DOHH2 (cell line): ENCODE results near the gene PAH.
A peak's percentile ranks its signal among the peaks of the same experiment; 100 is the strongest.

Experiments used
- H3F3A ChIP-seq: fragments of 200-600 bp; sonication (generic), shearing (Covaris generic); 2 replicates; pipeline ENCODE4 v1.6.0; 2016; ENCODE audit warnings: antibody characterized with exemption, mild to moderate bottlenecking; ENCODE audit not compliant: control insufficient read depth, insufficient read depth
- H3K27ac ChIP-seq: fragments of 200-600 bp; sonication (generic); 2 replicates; pipeline ENCODE4 v1.5.1; 2014; ENCODE audit warnings: low read depth, mild to moderate bottlenecking, low read length, moderate library complexity
- H3K27me3 ChIP-seq: fragments of 200-600 bp; sonication (generic); 2 replicates; pipeline ENCODE4 v1.6.1; 2014; ENCODE audit warnings: mild to moderate bottlenecking, low read length, mixed read lengths; ENCODE audit not compliant: control insufficient read depth
- H3K36me3 ChIP-seq: fragments of 200-600 bp; sonication (generic); 2 replicates; pipeline ENCODE4 v1.6.1; 2014; ENCODE audit warnings: mild to moderate bottlenecking, low read length, moderate library complexity, mixed read lengths; ENCODE audit not compliant: control insufficient read depth
- H3K4me1 ChIP-seq: fragments of 200-600 bp; sonication (generic); 2 replicates; pipeline ENCODE4 v1.6.1; 2014; ENCODE audit warnings: mild to moderate bottlenecking, low read length, mixed read lengths; ENCODE audit not compliant: control insufficient read depth
- H3K4me2 ChIP-seq: fragments of 200-600 bp; sonication (generic); 2 replicates; pipeline ENCODE4 v1.6.0; 2014; ENCODE audit warnings: mild to moderate bottlenecking, low read length, moderate library complexity
- H3K4me3 ChIP-seq: fragments of 200-600 bp; sonication (generic); 2 replicates; pipeline ENCODE4 v1.5.1; 2014; ENCODE audit warnings: mild to moderate bottlenecking, low read length, mixed read lengths
- H3K79me2 ChIP-seq: fragments of 200-600 bp; sonication (generic); 2 replicates; pipeline ENCODE4 v1.6.1; 2014; ENCODE audit warnings: mild to moderate bottlenecking, low read length, mixed read lengths; ENCODE audit not compliant: control insufficient read depth
- H3K9me2 ChIP-seq: fragments of 200-600 bp; sonication (generic); replicated peaks from 2 replicates; pipeline ENCODE4 v1.6.1; 2014; ENCODE audit warnings: mild to moderate bottlenecking, low read length, mixed read lengths; ENCODE audit not compliant: control insufficient read depth
- H3K9me3 ChIP-seq: fragments of 200-600 bp; sonication (generic); 2 replicates; pipeline ENCODE4 v1.6.1; 2014; ENCODE audit warnings: antibody characterized with exemption, low read length, mixed read lengths; ENCODE audit not compliant: control insufficient read depth, insufficient read depth
- H4K20me1 ChIP-seq: fragments of 200-600 bp; sonication (generic); 2 replicates; pipeline ENCODE4 v1.6.0; 2014; ENCODE audit warnings: low read depth, mild to moderate bottlenecking, antibody characterized with exemption, low read length, moderate library complexity; ENCODE audit not compliant: control insufficient read depth, insufficient read depth
- EZH2phosphoT487 ChIP-seq: fragments of 200-600 bp; sonication (generic); IDR thresholded peaks from 2 replicates; pipeline ENCODE4 v1.6.1; 2017; ENCODE audit warnings: borderline replicate concordance, mild to moderate bottlenecking, antibody characterized with exemption, low read length, moderate library complexity, mixed read lengths
- TF ChIP-seq, protein P1 (sequence below): fragments of 200-600 bp; sonication (generic); IDR thresholded peaks from one replicate; pipeline ENCODE4 v1.5.1; 2014; ENCODE audit warnings: antibody characterized with exemption, mild to moderate bottlenecking, low read depth, low read length; ENCODE audit not compliant: poor library complexity, severe bottlenecking

Gene PAH

DNA sequence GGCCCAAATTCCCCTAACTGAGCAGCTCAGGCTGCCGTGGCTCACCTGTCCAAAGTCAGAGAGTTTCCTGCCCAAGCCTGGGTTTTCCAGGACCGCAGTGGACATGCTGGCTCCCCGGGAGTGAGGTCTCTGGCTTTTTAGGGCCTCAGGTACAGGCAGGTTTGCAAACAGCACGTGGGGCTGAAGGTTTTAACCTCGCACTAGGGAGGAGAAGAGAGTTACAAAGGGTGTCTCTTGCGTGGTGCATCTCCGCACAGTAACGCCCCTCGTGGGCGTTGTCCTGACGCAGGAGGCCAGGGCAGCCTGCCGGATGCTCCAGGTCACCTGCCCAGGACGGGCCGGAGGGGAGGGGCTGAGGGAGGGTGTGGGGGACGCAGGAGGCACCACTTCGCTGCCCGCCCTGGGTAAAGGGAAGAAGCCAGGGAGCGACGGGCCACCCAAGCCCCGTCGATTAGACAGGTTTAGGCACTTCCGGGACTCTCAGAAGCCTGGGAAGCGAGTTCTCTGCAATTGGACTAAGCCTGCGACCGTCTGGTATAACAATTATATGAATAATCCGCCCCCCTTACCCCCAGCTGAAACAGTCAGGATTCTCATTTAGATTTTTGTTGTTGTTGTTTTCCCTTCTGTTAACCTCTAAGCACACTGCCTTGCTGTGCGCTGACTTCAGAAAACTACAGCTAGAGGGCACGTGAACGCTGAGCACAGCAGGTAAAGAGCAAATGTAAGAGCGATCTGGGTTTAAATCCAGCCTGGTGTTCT lies at the start of gene PAH:
Gene PAH, minus strand, starts transcription at position 219 of the 762 bp plus-strand sequence. Its CDS starts 114 bp downstream, at position 105.
- Histone ChIP-seq H3K4me2 (peak within 1 kb of the TSS; percentile 61), H3K36me3 (no peaks in the 10 kb centered on the region), H3K27me3 (no peaks in the 10 kb centered on the region), H3K9me2 (no peaks in the 10 kb centered on the region), H3K4me3 (peak within 1 kb of the TSS; percentile 51), H3K27ac (no peak within 1 kb of the TSS), H3K79me2 (no peaks in the 10 kb centered on the region), H4K20me1 (no peaks in the 10 kb centered on the region), H3F3A (no peaks in the 10 kb centered on the region), H3K9me3 (no peaks in the 10 kb centered on the region), H3K4me1 (peaks cover 20% of the 10 kb centered on the region)
- TF ChIP-seq EZH2phosphoT487: no peak
- TF ChIP-seq, protein P1, sequence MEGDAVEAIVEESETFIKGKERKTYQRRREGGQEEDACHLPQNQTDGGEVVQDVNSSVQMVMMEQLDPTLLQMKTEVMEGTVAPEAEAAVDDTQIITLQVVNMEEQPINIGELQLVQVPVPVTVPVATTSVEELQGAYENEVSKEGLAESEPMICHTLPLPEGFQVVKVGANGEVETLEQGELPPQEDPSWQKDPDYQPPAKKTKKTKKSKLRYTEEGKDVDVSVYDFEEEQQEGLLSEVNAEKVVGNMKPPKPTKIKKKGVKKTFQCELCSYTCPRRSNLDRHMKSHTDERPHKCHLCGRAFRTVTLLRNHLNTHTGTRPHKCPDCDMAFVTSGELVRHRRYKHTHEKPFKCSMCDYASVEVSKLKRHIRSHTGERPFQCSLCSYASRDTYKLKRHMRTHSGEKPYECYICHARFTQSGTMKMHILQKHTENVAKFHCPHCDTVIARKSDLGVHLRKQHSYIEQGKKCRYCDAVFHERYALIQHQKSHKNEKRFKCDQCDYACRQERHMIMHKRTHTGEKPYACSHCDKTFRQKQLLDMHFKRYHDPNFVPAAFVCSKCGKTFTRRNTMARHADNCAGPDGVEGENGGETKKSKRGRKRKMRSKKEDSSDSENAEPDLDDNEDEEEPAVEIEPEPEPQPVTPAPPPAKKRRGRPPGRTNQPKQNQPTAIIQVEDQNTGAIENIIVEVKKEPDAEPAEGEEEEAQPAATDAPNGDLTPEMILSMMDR: peak; percentile 45

DNA sequence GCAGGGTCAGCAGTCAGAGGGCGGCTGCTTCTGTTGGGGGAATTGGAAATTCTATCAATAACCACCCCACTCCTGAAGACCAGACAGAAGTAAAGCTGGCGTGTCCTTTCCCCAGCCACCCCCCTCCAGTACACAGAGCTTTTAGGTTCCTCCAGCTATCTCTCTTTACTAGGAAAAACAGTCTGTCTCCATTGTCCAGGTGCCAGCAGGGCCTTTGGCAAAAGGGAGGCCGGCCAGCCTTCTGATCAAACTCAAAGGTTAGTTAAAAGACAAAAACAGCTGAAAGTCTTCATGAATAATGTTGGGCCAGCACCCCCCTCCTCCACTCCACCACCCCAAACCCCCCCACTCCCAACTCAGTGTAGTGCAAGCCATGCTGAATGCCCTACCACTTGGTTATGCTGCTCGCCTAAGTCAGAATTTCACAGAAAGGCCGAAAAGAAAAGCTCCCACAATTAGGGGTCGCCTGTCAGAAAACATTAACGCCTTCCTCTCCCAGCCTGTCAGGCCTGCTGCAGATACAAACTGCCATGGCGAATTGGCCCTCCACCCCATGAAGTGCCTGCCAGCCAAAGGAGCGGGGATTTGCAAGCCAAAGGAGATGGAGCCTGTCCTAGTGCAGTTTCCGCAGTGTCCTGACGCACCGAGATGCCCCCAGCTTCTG lies 49.3 kb upstream of the PAH start:
- no peaks in the 10 kb centered on the region for H3K9me2 ChIP-seq
- H4K20me1 ChIP-seq: no peaks in the 10 kb centered on the region
- no peak overlapping the region for H3K27ac ChIP-seq
- peaks cover 22% of the 10 kb centered on the region for H3K27me3 ChIP-seq
- no peak overlapping the region for H3K4me2 ChIP-seq
- H3K4me1 ChIP-seq: no peaks in the 10 kb centered on the region
- TF ChIP-seq, protein P1: no peak
- no peak for TF ChIP-seq EZH2phosphoT487
- H3F3A ChIP-seq: no peaks in the 10 kb centered on the region
- no peak overlapping the region for H3K4me3 ChIP-seq
- H3K79me2 ChIP-seq: no peaks in the 10 kb centered on the region
- no peaks in the 10 kb centered on the region for H3K36me3 ChIP-seq
- no peaks in the 10 kb centered on the region for H3K9me3 ChIP-seq

DNA sequence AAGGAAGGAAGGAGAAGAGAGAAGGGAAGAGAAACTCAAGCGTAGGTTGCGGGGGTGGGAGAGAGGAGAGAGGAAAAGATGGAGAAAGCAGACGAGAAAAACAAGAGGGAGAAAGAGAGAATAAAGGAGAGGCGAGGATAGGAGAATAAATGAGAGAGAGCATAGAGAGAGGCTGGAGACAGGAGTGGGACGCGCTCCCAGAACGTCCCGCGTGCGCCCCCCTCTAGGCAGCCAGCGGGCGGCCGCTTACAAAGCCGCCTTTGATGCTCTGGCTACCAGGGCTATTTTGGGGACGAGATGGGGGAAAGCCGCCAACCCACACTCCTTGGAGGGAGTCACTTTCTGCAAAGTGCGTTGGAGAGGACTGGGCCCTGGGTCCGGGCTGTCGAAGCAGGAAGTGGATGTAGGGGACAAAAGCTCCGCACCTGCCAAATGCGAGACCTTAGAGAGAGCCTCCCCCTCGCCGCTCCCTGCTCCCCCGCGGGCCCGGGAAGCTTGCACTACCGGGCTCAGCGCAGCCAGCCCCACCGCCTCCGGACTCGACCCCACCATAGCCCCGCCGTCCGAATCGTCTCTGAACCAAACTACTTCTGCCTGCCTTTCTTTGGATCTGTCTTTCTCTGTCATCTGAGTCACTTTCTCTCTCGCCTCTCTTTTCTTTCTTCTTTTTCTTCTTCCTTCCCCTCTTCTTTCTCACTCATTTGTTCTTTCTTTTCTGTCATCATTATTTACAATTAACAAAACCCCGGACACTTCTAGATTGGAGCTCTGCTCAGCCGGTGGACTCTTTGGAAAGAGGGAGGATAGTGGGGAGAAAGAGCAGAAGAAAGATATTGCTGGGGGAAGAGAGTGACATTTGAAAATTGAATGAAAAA lies 48.5 kb upstream of the PAH start:
- H3K9me2 ChIP-seq: no peaks in the 10 kb centered on the region
- no peak overlapping the region for H3K4me3 ChIP-seq
- no peak overlapping the region for H3K27ac ChIP-seq
- peaks cover 25% of the 10 kb centered on the region for H3K27me3 ChIP-seq
- no peak for TF ChIP-seq EZH2phosphoT487
- TF ChIP-seq, protein P1: no peak
- H3F3A ChIP-seq: no peaks in the 10 kb centered on the region
- no peaks in the 10 kb centered on the region for H3K4me1 ChIP-seq
- H3K79me2 ChIP-seq: no peaks in the 10 kb centered on the region
- H3K4me2 ChIP-seq: no peak overlapping the region
- H4K20me1 ChIP-seq: no peaks in the 10 kb centered on the region
- no peaks in the 10 kb centered on the region for H3K9me3 ChIP-seq
- H3K36me3 ChIP-seq: no peaks in the 10 kb centered on the region
